Left renal pelvis (tissue), 4 donors: Measurements from ENCODE around the gene CD2BP2. TPM values are rescaled to one million over a fixed set of nuclear protein-coding genes. Genes with fewer than 3 reads are reported as not detected.

Experiments used
- DNase-seq, 4 donors: peaks; one replicate each; pipeline ENCODE4 v3.0.0-alpha.2; 2013; ENCODE audit warnings: low read depth in 4 of 4, low spot score in 3 of 4
- polyA plus RNA-seq, 4 donors: library from polyadenylated mRNA; unstranded; fragments of 120-200 nt; gene quantifications; one replicate each; pipeline ENCODE4 v1.2.1, GENCODE V29; 2013; ENCODE audit not compliant: insufficient read length in 4 of 4

The CD2BP2 gene
- polyA plus RNA-seq, 4 donors = 42.1 to 56.7 (median 55.7) TPM

DNA sequence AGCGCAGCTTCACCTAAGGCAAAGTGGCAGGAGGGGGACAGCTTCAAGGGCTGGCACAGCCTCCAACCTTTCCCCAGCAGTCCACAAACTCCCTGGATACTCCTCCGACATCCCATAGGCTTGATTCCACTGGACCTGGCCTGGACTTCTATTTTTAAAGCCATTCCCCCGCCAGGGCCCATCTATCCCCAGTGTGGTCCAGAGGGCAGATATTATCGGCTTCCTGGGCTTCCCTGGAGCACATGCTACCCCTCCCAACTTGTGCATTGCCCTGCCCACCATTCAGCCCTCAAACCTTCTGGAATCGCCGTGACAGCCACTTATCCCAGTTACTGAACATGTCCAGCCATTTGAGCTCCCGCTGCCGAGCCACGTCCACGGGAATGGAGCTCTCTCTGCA, 10.1 kb upstream of the CD2BP2 start:
- DNase-seq = no peak

DNA sequence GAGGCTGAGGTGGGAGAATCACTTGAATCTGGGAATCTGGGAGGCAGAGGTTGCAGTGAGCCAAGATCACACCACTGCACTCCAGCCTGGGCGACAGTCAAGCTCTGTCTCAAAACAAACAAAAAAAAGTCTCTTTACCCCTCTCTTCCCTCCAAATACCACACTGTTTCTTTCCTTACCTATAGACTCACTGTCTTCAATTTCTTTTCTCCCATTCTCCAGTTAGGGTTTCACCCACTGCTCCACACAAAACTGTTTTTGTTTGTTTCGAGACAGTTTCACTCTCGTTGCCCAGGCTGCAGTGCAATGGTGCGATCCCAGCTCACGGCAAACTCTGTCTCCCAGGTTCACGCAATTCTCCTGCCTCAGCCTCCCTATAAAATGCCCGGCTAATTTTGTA, 6.1 kb upstream of the CD2BP2 start:
- DNase-seq = no peak

DNA sequence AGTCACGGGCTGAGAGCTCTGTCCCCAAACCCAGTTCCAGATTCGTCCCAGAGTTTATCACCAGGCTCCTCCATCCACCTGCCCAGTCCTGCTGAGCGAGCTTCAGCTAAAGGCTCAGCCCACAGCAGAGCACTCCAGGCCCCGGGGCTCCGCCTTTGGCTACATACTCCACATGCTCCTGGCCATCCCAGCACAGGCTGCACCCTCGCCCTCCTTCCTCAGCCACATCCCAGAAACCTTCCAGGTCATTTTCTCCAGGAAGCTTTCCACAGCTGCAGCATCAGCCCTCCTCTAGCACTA, 4.7 kb upstream of the CD2BP2 start:
- no peak for DNase-seq

DNA sequence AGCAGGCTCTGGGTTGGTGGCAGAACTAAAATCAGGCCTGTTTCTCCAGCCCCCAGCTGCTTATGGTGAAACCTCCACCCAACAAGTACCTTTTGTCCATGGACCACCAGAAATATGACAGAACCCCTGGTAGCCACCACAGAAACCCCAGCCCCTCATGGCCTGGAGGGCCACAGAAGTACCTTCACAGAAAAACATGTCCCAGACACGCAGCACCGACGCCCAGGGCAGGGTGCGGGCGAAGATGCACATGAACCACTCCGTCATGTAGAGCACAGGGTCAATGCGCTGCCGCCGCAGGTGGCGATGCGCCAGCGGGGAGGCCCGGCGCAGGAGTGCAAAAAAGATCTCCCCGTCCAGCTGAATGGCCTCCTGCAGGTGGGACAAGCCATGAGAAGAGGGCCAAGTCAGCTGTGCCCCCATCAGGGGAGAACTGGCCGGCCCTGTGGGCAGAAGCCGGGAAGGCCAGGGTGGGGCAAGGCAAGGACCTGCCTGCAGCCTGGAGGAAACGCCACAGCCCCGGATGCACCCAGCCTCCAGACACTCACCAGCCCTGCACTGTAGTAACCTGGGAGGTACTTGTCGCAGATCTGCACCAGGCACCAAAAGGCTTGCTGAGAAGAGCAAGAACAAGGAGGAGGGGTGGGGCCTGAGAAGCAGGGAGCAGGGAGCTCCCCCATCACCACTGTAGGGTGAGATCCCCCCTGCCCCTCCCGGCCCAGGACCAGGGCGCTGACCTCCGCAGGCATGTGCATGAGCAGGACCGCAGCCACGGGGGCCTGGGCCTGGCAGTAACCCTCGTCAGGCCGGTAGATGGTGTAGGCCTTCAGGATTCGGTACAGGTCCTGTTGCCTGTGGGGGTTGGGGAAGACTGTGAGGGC, 4.1 kb upstream of the CD2BP2 start:
- DNase-seq = no peak

DNA sequence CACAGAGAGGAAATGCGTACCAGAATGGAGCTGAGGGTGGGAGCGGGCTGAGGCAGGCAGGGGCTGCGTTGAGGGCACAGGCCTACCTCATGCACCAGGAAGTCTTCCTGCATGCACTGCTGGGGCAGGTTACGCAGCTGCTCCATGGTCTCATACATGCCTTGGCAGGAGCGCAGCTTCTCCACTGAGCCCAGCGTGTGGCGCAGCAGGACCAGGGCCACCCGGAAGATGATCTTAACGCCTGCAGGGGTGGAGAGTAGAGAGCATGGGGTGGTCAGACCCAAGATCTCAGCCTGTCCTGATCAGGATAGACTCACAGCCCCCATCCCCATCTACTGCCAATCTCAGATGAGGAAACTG, 3.4 kb upstream of the CD2BP2 start:
- DNase-seq = no peak

DNA sequence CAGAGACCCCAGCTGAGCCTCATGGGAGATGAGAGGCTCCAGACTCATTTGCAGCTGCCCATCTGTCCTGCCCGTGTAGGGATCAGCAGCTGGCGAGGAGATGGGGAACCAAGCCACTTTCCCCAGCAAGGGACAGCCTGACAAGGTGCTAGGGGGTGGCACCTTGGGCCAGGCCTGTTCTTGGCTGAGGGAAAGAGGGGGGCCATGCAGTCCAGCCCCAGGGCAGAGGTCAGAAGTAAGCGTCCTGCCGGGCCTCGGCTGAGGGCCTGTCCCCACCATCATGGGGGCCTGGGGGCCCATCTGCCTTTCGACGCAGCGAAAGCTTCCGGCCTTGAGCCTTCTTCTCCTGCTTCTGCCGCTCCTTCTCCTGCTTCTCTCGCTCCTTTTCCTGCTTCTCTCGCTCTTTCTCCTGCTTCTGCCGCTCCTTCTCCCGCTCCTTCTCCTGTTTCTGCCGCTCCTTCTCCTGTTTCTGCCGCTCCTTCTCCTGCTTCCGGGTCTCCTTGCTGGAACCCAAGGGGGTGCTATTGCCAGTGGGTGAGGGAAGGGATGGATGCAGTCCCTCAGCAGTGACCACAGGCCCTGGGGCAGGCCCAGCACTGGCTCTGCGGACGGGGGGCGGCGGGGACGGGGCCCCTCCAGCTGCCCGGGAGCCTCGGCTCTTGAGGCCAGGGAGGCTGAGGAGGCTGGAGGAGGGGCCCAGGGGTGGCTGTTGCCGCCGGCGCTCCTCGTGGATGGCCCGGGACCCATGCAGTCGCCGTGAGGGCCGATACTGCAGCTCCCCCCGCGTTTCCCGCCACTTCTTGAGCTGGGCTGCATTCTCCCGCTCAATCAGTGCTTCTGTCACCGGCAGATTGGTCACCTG, 2.8 kb upstream of the CD2BP2 start:
- DNase-seq = no peak

DNA sequence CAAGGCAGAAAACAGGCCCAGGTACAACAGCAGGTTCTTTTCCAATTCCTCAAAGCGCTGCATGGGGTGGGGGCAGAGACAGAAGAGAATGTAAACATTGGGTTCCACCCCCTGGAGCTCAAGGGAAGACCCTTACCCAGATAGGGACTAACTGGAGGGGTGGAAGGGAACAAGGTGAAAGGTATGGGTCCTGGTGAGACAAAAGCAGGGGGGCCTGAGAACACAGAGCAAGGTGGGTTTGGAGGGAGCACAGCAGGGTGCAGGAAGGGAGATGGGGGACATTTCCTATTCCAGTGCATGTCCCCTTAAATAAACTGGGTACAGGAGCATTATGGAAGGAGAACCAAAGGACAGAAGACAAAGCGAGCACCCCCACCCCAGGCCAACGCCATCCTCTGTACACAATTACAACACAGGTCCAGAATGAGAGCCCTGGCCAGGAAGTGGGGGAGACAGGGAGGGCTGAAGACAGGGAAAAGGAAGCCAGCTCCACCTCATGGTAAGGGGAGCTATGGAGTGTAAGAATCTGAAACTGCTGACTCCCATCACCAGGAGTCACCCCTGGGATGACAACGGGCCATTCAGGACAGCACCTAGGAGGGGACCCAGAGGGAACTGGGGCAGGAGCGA, 2.1 kb upstream of the CD2BP2 start:
- no peak for DNase-seq

DNA sequence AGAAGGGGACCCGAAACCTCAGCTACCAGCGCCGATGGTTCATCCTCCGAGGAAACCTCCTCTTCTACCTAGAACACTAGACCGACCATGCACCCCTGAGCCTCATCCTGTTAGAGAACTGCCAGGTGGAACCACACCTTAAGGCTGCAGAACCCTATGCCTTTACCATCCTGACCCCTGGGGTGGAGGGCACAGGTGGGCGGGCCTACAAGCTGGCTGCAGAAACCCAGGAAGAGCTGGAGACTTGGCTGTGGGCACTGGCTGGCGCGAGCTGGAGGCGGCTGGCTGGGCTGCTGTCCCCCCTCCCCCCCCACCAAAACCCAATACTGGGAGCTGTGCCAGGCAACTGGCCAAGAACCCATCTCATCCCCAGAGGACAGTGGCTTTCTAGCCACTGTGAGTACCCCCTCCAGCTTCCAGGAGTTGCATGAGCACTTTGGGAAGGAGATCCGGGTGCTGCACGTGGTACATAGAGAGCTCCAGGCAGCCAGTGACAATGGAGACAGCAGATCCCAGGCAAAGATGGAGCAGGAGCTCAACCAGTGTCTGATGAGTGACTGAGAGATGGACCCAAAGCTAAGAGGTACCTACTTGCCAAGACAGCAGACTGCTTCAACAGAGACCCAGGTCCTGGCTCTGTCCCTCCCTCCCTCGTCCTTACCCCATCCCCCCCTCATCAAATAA, 1.4 kb upstream of the CD2BP2 start:
- no peak for DNase-seq

DNA sequence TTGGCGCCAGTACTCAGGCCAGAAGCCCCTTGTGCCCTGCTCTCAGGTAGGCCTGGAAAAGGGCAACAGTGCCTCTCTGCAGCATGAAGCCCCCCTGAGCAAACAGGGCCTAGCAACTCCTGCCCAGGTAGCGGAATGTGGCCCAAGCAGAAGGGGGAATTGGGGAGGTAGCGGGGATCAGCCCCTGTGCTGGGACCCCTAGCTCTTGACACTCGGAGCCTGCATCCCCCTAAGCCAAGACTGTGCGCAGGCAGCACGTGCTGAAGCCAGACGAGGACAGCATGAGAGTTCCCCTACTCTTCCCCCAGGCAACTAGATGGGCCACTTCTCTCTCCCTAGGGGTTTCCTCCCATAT, 823 bp upstream of the CD2BP2 start:
- DNase-seq = no peak

DNA sequence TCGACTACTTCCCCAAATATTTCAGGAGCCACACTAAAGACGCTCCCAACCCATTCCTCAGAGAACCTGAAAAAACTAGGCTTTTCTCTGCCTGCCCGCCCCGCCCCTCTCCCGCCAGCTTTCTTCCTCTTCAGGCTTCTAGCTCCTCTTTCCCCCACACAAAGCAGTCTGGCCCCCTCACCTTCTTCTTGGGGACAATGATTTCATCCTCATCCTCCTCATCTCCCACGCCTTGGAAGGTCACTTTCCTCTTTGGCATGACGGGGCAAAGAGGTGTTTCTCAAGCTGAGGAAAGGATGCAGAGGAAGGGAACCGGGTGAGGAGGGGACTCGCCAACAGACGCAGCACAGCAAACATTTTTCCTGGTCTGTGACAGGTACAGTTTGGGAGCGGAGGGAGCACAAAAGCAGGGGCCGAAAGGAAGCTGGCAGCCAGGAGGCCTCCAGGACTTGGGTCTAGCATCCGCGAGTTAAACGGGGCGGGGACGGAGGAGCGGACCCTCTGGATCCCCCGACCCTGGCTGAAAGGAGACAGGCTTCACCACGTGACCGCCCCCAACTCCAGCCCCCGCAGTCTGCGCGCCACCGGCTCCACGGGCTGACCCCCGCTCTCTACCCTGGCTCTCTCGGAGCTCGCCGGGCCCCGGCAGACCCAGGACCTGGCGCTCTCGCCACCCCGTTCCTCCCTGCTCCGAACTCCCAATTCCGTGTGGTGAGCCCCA, 525 bp downstream of the CD2BP2 start:
- DNase-seq = no peak

DNA sequence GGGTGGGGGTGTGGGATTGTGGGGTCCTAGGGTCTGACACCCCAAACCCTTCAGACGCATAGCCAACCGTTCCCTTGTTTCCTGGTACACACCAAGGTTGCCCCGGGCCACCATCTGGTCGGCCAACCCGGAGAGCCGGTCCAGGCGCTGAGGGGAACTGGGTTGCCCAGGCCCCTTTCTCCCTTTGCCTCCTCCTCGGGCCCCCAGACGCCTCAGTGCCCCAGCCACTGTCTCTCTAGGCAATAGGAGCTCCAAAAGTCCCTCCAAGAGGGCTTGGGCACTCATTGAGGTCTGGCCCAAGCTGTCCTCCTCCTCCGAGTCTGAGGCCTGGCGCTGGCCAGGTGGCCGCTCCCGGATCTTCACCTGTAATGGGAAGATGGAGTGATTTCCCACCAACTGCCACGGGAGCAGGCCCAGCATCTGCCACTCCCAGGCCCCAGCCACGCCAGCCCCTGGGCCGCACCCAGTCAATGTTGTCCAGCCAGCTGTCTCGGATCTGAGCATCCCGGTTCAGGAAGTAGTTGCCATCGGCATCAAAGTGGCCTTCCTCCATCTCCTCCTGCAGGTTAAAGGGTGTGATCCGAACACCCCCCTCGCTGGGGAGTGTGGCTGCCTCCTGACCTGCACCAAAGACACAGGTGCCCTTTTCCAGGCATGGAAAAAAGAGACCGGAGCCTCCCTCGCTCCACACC, 1.5 kb downstream of the CD2BP2 start:
- no peak for DNase-seq

DNA sequence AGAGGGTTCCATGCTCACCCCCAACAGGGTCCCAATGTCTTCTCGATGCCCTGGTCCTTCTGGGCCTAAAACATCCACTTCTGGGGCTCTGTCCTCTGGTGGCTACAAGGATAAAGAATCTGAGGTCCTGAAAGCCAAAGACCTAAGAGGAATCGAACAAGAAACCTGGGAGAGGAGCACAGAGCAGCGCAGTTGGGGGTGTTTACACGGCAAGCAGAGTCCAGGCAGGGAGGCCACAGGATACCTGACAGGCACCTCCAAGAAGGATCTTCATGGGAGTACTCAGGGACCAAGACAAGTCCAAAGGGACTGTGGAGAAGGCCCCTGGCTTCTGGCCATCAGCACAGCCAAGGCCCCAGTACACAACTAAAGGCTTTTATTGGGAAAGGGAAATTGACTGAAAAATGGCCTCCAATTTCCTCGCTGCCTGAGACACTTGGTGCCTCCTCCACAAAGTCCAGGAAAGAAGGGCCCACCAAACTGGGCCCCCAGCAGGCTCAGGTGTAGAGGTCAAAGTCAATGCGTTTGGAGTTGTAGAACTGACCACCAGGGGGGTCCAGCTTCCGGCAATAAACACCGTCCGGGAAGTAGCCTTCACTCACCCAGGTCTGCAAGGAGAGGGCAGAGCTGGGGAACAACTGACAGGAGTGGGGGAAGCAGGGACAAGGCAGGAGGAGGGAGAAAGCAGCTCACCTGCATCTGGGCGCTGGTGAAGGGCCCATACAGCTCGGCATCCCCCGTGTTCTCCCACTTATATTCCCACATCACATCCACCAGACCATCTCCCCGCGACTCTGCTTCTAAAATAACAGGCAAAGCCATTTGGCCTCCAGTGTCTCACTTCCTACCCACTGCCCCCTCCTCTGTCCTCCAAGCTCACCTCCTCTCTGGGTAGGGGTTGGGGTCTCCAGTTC, 2.4 kb downstream of the CD2BP2 start:
- no peak for DNase-seq

DNA sequence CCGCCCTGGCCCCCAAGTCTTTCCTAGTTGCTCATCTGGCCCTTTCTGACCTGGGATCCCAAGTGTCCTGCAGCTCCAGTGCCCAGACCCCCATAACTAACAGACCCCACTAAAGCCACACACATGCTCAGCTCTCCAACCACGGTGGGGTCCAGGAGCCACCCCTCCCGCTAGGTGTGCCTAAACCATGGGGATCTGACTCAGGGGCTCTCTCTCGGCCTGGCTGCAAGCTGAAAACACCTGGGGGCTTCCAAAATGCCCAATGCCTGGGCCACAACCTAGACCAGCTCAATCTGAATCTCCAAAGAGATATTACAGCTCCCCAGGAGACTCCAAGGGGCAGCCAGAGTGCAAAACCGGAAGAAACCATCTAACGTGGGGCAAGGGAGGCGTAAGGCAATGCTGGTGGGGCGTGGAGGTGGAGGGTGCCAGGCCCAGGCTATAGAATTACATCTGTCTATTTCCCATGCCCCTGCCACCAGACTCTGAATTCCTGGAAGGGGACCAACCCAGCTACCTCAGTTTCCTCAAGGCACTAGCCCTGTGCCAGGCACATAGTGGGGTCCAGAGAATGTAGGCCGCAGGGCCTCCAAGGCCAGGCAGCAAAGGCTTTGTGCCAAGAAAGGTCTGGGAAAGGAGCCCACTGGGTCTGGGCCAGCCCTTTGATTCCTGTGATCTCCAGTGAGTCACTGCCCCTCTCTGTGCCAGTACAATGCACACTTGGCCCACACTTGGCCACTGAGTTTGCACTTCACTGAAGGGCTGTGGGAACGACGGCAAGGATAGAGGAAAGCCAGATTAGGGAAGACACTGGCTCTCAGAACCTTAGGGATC, 3.3 kb downstream of the CD2BP2 start:
- no peak for DNase-seq

DNA sequence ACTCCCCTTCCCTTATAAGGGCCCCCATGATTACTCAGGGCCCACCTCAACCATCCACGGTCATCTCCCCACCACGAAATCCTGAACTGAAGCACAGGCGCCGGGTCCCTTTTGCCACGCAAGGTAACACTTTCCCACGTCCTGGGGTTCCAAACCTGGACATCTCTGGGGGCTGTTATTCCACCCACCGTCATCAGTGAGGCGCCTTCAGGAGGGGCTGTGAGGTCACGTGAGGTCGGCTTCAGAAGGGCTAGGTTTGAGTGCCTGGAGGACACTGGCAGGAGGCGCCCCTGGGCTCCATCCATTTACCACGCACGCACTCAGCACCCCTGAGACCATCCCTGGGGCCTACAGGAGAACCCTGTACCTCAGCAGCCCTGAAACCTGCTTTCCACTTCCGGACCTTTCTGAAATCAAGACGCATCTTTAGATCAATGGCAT, 4.1 kb downstream of the CD2BP2 start:
- DNase-seq = no peak

DNA sequence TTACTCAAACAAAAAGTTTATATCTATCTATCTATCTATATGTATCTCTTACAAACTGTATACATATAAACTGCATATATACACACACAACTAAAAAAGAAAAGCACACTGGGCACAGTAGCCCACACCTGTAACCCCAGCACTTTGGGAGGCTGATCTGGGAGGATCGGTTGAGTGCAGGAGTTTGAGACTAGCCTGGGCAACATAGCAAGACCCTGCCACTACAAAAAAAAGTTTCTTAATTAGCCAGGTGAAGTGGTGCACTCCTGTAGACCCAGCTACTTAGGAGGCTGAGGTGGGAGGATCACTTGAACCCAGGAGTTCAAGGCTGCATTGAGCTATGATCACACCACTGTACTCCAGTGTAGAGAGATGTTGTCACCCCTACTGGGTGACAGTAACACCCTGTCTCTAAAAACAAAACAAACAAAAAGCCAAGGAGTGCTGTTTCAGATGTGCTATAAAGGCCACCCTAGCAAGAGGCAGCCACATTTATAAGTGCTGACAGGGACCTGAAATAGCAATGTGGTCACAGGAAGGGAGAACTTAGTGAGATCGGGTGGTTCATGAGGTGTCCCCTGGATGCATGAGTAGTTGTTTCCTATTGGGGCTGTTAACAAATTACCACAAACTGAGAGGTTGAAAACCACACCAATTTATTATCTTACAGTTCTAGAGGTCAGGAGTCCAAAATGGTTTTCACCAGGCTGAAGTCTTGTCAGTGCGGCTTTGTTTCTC, 4.8 kb downstream of the CD2BP2 start:
- DNase-seq = no peak

DNA sequence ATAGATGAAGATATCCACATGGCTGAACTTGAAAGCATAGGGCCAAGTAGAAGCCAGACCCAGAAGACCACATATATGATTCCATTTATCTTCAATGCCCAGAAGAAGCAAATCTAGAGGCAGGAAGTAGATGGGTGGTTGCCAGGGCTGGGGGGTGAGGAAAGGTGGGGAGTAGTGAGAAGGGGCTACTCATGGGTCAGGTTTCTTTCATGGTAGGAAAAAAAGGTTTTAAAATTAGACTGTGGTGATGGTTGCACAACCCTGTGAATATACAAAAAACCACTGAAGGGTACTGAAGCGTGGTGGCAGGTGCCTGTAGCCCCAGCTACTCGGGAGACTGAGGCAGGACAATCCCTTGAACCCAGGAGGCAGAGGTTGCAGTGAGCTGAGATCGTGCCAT, 5.4 kb downstream of the CD2BP2 start:
- no peak for DNase-seq

DNA sequence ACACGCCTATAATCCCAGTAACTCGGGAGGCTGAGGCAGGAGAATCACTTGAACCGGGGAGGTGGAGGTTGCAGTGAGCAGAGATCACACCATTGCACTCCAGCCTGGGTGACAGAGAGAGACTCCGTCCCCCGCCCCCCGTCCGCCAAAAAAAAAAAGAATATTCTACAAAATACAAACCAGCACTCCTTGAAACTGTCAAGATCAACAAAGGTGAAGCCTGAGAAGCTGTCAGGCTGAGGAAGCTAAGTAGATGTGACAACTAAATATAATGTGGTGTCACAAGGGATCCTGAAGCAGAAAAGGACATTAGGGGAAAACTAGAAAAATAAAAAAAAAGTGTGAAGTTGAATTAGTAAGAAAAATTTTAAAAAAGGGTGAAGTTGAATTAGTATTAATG, 6.2 kb downstream of the CD2BP2 start:
- DNase-seq = no peak
